Heart left ventricle (tissue), 13 donors: ENCODE data around the gene TBC1D22B.

Source experiments
- CTCF ChIP-seq, 12 donors: fragments of 200-600 bp; sonication (generic) in 4 of 12; IDR thresholded peaks; one replicate each; pipeline versions ENCODE4 v1.5.0 to v1.8.0; 2018 to 2022; ENCODE audit warnings: antibody characterized with exemption in 12 of 12, mild to moderate bottlenecking in 5 of 12
- POLR2A ChIP-seq, 2 donors: fragments of 450-650 bp; IDR thresholded peaks; one replicate each; pipeline ENCODE4 v1.6.1; 2017; ENCODE audit warnings: antibody characterized with exemption in 2 of 2, mild to moderate bottlenecking in 2 of 2, moderate library complexity in 2 of 2
- donor health status: ischemic (EF 13 %, LVEDD 7.1; RV severe dilation, severe dysfunction).
- donor health status: DM: no; HTN: yes; CAD: no.
- donor health status: DM: no; HTN: no; CAD: no.
- donor health status: ischemic (EF 25% LVEDD 6.9; RV normal size, moderate dysfunction).
- donor health status: ischemic (EF 25% LVEDD 5.7; RV mildly dilated, moderate dysfunction).
- donor health status: ischemic (EF 35%, LVEDD 5.7; RV mildly dilated, moderate dysfunction).
- donor health status: nonischemic (EF 11% LVEDD 7.7; RV severe dilation, severe dysfunction).
- donor health status: DM: yes; HTN: yes; CAD: no.
- donor health status: PGD.
- donor health status: ischemic (EF 29% LVEDD 5.4; RV normal size, mild dysfunction).
- donor health status: nonischemic (EF 23%, LVEDD 6.1; RV moderate dilation, normal function).

GRCh38 chr6:37257634-37258404 lies at the start of gene TBC1D22B, which contains the start of gene TMEM217:
- TF ChIP-seq CTCF (IDR thresholded peaks at IDR 0.05) (no peak), POLR2A (IDR thresholded peaks at IDR 0.05) (peak in 1 of 2 donors; percentile 62)
